GM12874 (cell line): ENCODE measurements around the gene CREG2.

Experiments used
- TF ChIP-seq, protein P1 (sequence below): IDR thresholded peaks from 2 replicates; pipeline ENCODE4 v1.5.1; 2011; ENCODE audit warnings: low read depth, mild to moderate bottlenecking, control low read depth, low read length, moderate library complexity; ENCODE audit not compliant: insufficient read depth

CREG2 gene

DNA sequence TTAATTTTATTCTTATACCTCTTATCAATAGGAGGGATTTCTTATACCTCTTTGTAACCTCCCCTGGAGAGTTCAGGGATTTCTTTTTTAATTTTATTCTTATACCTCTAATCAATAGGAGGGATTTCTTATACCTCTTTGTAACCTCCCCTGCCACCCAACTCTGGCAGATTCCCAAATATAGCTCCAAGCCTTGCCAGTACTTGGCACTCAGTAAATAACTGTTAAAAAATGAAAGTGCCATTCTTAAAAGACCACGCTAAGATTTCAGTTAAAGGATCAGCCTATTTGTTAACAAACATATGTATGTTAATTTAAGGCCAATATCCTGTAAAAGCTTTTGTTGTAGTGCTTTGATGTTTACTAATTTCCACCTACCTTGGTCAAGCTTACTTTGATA lies 83.6 kb downstream of the CREG2 start:
- TF ChIP-seq, protein P1, sequence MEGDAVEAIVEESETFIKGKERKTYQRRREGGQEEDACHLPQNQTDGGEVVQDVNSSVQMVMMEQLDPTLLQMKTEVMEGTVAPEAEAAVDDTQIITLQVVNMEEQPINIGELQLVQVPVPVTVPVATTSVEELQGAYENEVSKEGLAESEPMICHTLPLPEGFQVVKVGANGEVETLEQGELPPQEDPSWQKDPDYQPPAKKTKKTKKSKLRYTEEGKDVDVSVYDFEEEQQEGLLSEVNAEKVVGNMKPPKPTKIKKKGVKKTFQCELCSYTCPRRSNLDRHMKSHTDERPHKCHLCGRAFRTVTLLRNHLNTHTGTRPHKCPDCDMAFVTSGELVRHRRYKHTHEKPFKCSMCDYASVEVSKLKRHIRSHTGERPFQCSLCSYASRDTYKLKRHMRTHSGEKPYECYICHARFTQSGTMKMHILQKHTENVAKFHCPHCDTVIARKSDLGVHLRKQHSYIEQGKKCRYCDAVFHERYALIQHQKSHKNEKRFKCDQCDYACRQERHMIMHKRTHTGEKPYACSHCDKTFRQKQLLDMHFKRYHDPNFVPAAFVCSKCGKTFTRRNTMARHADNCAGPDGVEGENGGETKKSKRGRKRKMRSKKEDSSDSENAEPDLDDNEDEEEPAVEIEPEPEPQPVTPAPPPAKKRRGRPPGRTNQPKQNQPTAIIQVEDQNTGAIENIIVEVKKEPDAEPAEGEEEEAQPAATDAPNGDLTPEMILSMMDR: no peak

GRCh38 chr2:101302016-101302415 lies 85.3 kb downstream of the CREG2 start:
- TF ChIP-seq, protein P1: no peak

DNA sequence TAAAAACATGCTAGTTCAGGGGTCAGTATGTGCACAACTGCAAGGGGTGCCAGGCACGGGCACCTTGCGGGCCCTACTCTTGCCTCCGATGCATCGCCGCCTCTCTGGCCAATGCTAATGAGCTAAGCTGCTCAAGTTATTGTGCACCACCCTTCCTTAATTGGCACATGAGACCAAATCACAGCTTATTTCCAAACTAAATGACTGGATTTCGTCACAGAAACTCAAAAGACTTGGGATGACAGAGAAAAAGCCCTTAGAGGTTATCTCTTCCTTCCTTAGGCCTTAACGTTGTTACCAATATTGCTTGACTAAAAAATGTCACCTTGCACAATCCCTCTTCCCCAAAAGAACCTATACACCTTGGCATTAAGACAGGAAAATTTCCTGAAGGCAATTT lies 86.5 kb downstream of the CREG2 start:
- TF ChIP-seq, protein P1: no peak

DNA sequence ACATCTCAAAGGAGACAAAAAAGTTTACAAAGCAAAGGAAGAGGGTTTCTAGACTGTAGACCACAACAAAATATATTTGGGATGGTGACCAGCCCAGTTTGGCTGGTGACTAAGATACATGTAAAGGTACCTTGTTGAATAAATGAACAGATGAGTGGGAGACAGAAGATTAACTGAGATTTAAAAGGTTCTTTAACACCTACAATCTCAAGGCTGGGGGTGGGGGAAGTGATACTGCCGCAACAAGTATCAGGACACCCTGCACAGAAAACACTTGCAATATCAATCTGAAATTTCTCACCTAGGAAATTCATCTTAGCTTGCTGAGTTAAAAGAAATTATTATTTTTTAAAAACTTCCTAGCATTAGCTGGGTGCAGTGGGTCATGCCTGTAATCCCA lies 87.1 kb downstream of the CREG2 start:
- TF ChIP-seq, protein P1: no peak

DNA sequence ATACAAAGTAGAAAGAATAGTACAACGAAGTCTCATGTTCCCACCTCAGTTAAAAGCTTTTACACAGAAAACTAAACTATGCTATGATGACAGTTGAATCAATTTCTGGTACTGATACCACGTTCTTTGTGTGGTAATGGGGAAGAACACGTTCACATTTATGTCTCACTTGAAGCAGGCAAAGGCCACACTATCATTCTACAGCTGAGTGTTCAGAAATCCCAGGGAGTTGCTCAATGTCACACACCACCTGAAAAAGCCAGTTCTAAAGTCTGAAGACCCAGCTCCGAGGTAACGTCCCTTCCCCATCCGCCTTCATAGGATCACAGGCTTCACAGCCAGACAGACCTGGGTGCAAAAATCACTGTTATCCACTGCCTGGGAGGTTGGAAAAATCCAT lies 87.7 kb downstream of the CREG2 start:
- TF ChIP-seq, protein P1: no peak

DNA sequence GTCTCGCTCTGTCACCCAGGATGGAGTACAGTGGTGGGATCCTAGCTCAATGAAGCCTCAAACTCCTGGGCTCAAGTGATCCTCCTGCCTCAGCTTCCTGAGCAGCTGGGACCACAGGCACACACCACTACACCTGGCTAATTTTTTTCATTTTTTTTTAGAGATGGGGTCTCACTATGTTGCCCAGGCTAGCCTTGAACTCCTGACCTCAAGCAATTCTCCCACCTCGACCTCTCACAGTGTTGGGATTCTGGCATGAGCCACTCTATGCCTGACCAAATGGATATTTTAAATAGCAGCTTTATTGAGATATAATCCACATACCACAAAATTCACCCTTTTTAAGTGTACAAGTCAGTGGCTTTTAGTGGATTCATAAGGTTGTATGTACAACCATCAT lies 89.9 kb downstream of the CREG2 start:
- TF ChIP-seq, protein P1: no peak

DNA sequence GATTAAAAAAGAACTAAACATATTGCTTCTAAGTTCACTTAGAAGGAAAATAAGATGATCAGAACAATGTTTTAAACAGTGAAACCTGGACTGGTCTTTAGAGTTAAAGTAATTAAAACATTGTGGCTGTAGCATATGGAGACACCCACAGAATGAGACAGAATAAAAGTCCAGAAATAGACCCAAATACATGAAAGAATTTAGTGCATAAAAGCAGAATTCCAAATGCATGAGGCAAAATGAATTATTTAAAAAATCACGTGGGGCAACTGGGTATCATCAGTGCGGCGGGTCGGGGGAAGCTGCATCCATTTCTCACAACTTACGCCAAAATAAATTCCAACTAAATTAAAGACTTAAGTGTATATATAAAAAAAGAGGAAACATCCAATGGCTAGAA lies 90.9 kb downstream of the CREG2 start:
- TF ChIP-seq, protein P1: no peak

GRCh38 chr2:101295895-101296294 lies 91.4 kb downstream of the CREG2 start:
- TF ChIP-seq, protein P1: no peak
